ENCODE measurements around the gene CLTCL1. TPM values are rescaled to one million over a fixed set of nuclear protein-coding genes. Genes with fewer than 3 reads are reported as not detected.

The CLTCL1 gene
- total and polyA plus RNA-seq, 2 experiments from 2014 or later: 6.6 to 15.1 TPM

DNA sequence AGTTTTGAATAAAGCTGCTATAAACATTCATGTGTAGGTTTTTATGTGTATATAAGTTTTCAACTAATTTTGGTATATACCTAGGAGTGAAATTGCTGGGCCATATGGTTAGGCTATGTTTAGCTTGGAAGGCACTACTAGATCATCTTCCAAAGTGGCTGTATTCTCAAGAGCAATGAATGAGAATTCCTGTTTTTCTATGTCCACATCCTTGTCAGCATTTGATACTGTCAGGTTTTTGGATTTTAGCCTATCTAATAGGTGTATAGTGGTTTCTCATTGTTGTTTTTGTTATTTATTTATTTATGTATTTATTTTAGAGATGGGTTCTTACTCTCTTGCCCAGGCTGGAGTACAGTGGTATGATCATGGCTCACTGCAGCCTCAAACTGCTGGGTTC is 26.3 kb upstream of the CLTCL1 start (continued):
- TF ChIP-seq, protein P1, sequence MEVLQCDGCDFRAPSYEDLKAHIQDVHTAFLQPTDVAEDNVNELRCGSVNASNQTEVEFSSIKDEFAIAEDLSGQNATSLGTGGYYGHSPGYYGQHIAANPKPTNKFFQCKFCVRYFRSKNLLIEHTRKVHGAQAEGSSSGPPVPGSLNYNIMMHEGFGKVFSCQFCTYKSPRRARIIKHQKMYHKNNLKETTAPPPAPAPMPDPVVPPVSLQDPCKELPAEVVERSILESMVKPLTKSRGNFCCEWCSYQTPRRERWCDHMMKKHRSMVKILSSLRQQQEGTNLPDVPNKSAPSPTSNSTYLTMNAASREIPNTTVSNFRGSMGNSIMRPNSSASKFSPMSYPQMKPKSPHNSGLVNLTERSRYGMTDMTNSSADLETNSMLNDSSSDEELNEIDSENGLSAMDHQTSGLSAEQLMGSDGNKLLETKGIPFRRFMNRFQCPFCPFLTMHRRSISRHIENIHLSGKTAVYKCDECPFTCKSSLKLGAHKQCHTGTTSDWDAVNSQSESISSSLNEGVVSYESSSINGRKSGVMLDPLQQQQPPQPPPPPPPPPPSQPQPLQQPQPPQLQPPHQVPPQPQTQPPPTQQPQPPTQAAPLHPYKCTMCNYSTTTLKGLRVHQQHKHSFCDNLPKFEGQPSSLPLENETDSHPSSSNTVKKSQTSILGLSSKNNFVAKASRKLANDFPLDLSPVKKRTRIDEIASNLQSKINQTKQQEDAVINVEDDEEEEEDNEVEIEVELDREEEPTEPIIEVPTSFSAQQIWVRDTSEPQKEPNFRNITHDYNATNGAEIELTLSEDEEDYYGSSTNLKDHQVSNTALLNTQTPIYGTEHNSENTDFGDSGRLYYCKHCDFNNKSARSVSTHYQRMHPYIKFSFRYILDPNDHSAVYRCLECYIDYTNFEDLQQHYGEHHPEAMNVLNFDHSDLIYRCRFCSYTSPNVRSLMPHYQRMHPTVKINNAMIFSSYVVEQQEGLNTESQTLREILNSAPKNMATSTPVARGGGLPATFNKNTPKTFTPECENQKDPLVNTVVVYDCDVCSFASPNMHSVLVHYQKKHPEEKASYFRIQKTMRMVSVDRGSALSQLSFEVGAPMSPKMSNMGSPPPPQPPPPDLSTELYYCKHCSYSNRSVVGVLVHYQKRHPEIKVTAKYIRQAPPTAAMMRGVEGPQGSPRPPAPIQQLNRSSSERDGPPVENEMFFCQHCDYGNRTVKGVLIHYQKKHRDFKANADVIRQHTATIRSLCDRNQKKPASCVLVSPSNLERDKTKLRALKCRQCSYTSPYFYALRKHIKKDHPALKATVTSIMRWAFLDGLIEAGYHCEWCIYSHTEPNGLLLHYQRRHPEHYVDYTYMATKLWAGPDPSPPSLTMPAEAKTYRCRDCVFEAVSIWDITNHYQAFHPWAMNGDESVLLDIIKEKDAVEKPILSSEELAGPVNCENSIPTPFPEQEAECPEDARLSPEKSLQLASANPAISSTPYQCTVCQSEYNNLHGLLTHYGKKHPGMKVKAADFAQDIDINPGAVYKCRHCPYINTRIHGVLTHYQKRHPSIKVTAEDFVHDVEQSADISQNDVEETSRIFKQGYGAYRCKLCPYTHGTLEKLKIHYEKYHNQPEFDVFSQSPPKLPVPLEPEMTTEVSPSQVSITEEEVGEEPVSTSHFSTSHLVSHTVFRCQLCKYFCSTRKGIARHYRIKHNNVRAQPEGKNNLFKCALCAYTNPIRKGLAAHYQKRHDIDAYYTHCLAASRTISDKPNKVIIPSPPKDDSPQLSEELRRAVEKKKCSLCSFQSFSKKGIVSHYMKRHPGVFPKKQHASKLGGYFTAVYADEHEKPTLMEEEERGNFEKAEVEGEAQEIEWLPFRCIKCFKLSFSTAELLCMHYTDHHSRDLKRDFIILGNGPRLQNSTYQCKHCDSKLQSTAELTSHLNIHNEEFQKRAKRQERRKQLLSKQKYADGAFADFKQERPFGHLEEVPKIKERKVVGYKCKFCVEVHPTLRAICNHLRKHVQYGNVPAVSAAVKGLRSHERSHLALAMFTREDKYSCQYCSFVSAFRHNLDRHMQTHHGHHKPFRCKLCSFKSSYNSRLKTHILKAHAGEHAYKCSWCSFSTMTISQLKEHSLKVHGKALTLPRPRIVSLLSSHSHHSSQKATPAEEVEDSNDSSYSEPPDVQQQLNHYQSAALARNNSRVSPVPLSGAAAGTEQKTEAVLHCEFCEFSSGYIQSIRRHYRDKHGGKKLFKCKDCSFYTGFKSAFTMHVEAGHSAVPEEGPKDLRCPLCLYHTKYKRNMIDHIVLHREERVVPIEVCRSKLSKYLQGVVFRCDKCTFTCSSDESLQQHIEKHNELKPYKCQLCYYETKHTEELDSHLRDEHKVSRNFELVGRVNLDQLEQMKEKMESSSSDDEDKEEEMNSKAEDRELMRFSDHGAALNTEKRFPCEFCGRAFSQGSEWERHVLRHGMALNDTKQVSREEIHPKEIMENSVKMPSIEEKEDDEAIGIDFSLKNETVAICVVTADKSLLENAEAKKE (CRISPR knock-in tag; IDR thresholded peaks at IDR 0.05): no peak
- TF ChIP-seq JUNB (IDR thresholded peaks at IDR 0.05; ENCODE audit: unreplicated experiment) (no peak), EZH2 (IDR thresholded peaks at IDR 0.05; ENCODE audit: low read depth, unreplicated experiment) (no peak)
- TF ChIP-seq, protein P2, sequence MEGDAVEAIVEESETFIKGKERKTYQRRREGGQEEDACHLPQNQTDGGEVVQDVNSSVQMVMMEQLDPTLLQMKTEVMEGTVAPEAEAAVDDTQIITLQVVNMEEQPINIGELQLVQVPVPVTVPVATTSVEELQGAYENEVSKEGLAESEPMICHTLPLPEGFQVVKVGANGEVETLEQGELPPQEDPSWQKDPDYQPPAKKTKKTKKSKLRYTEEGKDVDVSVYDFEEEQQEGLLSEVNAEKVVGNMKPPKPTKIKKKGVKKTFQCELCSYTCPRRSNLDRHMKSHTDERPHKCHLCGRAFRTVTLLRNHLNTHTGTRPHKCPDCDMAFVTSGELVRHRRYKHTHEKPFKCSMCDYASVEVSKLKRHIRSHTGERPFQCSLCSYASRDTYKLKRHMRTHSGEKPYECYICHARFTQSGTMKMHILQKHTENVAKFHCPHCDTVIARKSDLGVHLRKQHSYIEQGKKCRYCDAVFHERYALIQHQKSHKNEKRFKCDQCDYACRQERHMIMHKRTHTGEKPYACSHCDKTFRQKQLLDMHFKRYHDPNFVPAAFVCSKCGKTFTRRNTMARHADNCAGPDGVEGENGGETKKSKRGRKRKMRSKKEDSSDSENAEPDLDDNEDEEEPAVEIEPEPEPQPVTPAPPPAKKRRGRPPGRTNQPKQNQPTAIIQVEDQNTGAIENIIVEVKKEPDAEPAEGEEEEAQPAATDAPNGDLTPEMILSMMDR (conservative IDR thresholded peaks at IDR 0.05; ENCODE audit: low read depth in 2 of 2): no peak

DNA sequence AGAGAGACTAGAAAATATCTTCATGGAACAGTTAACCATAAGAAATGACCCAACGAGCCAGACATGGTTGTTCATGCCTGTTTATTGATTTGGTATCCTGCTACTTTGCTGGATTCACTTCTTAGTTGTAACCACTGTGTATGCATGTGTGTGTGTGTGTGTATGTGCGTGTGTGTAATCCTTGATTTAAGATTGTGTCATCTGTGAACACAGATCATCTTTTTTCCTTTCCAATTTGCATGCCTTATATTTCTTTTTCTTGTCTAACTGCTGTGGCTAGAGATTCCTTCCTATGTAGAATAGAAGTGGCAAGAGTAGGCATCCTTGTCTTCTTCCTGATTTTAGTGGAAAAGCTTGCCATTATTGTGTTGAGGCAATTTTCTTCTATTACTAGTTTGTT is 16.4 kb upstream of the CLTCL1 start:
- no peaks in the 10 kb centered on the region for H3K9me2 ChIP-seq (ENCODE audit: insufficient read depth)
- Mint-ChIP-seq H3K4me1 (no peaks in the 10 kb centered on the region), H3K27me3 (ENCODE audit: insufficient read depth, low read depth, poor library complexity) (no peaks in the 10 kb centered on the region), H3K27ac (no peak overlapping the region), H3K9me3 (peaks cover 5% of the 10 kb centered on the region; the same call in 1 of the 3 replicates), H3K4me3 (no peak overlapping the region), H3K36me3 (ENCODE audit: low read depth) (no peaks in the 10 kb centered on the region)
- no peak overlapping the region for H3K4me2 ChIP-seq
- H4K20me1 ChIP-seq (replicated peaks; ENCODE audit: insufficient read depth): 0 out of 2 replicates have a peak, but pooled peaks cover 4% of the 10 kb centered on the region
- H3K79me2 ChIP-seq (replicated peaks; ENCODE audit: insufficient read depth): no peaks in the 10 kb centered on the region
- DNase-seq (ENCODE audit: low spot score) (no peak), ATAC-seq (no peak)
- no peaks in the 10 kb centered on the region; the same call in 1 of the 2 replicates for H3K36me3 ChIP-seq (ENCODE audit: insufficient read depth)
- H3K4me3 ChIP-seq: no peak overlapping the region
- no peaks in the 10 kb centered on the region for H3K4me1 ChIP-seq (ENCODE audit: insufficient read depth)
- H2AFZ ChIP-seq: no peak overlapping the region
- H3K27me3 ChIP-seq (ENCODE audit: insufficient read depth): no peaks in the 10 kb centered on the region
- H3F3A ChIP-seq (replicated peaks; ENCODE audit: low read depth): no peaks in the 10 kb centered on the region
- no peak overlapping the region for H3K27ac ChIP-seq (ENCODE audit: low read depth)
- TF ChIP-seq EZH2phosphoT487 (IDR thresholded peaks at IDR 0.05; ENCODE audit: unreplicated experiment) (no peak), CREB1 (CRISPR knock-in tag; IDR thresholded peaks at IDR 0.05; ENCODE audit: low read depth) (no peak), NANOG (IDR thresholded peaks at IDR 0.05; ENCODE audit: borderline replicate concordance) (no peak), STAT1 (IDR thresholded peaks at IDR 0.05; ENCODE audit: unreplicated experiment) (no peak)
- TF ChIP-seq, protein P3, sequence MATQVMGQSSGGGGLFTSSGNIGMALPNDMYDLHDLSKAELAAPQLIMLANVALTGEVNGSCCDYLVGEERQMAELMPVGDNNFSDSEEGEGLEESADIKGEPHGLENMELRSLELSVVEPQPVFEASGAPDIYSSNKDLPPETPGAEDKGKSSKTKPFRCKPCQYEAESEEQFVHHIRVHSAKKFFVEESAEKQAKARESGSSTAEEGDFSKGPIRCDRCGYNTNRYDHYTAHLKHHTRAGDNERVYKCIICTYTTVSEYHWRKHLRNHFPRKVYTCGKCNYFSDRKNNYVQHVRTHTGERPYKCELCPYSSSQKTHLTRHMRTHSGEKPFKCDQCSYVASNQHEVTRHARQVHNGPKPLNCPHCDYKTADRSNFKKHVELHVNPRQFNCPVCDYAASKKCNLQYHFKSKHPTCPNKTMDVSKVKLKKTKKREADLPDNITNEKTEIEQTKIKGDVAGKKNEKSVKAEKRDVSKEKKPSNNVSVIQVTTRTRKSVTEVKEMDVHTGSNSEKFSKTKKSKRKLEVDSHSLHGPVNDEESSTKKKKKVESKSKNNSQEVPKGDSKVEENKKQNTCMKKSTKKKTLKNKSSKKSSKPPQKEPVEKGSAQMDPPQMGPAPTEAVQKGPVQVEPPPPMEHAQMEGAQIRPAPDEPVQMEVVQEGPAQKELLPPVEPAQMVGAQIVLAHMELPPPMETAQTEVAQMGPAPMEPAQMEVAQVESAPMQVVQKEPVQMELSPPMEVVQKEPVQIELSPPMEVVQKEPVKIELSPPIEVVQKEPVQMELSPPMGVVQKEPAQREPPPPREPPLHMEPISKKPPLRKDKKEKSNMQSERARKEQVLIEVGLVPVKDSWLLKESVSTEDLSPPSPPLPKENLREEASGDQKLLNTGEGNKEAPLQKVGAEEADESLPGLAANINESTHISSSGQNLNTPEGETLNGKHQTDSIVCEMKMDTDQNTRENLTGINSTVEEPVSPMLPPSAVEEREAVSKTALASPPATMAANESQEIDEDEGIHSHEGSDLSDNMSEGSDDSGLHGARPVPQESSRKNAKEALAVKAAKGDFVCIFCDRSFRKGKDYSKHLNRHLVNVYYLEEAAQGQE (IDR thresholded peaks at IDR 0.05; ENCODE audit: unreplicated experiment): no peak

All from GM23338 (cell line).